Stomach (tissue), 9 donors: ENCODE results near the gene PRSS53. TPM values are rescaled to one million over a fixed set of nuclear protein-coding genes. Genes with fewer than 3 reads are reported as not detected.

Experiments
- DNase-seq, 2 donors: peaks; one replicate each; pipeline versions ENCODE4 v3.0.0 to v3.0.0-alpha.2; 2013 to 2019
- H3K27ac ChIP-seq, 5 donors: fragments of 200-600 bp in 4 of 5; sonication (generic) in 4 of 5; one replicate each; pipeline ENCODE4 v1.5.1; 2013 to 2019; ENCODE audit warnings: mild to moderate bottlenecking in 1 of 5, moderate library complexity in 1 of 5
- H3K27me3 ChIP-seq, 3 donors: fragments of 200-600 bp; sonication (generic); one replicate each; pipeline ENCODE4 v1.5.1; 2017 to 2019; ENCODE audit warnings: mixed run types in 1 of 3
- H3K36me3 ChIP-seq, 4 donors: fragments of 200-600 bp; sonication (generic); 1 replicate in 3 of 4; 2 replicates in 1 of 4; pipeline ENCODE4 v1.5.1; 2016 to 2019
- H3K4me1 ChIP-seq, 4 donors: fragments of 200-600 bp; sonication (generic); one replicate each; pipeline ENCODE4 v1.5.1; 2016 to 2019
- H3K4me3 ChIP-seq, 4 donors: fragments of 200-600 bp; sonication (generic) in 3 of 4; one replicate each; pipeline ENCODE4 v1.5.1; 2016 to 2019; ENCODE audit warnings: mild to moderate bottlenecking in 1 of 4
- H3K9me3 ChIP-seq, 4 donors: fragments of 200-600 bp; sonication (generic); one replicate each; pipeline ENCODE4 v1.5.1; 2016 to 2019
- EP300 ChIP-seq: sonication (generic); formaldehyde crosslinking; IDR thresholded peaks from one replicate; pipeline ENCODE4 v1.6.1; 2017; ENCODE audit warnings: antibody characterized with exemption
- POLR2A ChIP-seq, 4 donors: fragments of 450-650 bp; IDR thresholded peaks; one replicate each; pipeline ENCODE4 v1.6.1; 2016; ENCODE audit warnings: antibody characterized with exemption in 4 of 4, control low read depth in 2 of 4, mild to moderate bottlenecking in 1 of 4, moderate library complexity in 1 of 4
- POLR2AphosphoS5 ChIP-seq, 3 donors: sonication (generic); formaldehyde crosslinking; IDR thresholded peaks; one replicate each; pipeline ENCODE4 v1.6.1; 2016; ENCODE audit warnings: antibody characterized with exemption in 3 of 3
- WGBS, 5 donors: extraction: QIAGEN DNeasy Blood & Tissue Kit in 3 of 5; methylation state at CpG; one replicate each; pipeline versions ENCODE4 v1.1.5 to v1.1.7; 2013 to 2018; 5-methylcytosine and 5-hydroxymethylcytosine counted together
- intact Hi-C: fragments of 100-400 bp; cut with DNase I; formaldehyde crosslinking; loops from one replicate; pipeline ENCODE4 v1.15.1; 2023; ENCODE audit warnings: low total_unique reads
- polyA plus RNA-seq, 3 donors: library from polyadenylated mRNA; stranded (reverse); fragments of 200-250 nt; gene quantifications; one replicate each; pipeline ENCODE4 v1.2.3, GENCODE V29; 2013
- total RNA-seq, 5 donors: library from RNA; depleted of rRNA; stranded (reverse); fragments of >200 nt; gene quantifications; one replicate each; pipeline versions ENCODE4 v1.1.0 to v1.2.3, GENCODE V29; 2014 to 2016
- TF ChIP-seq, protein P1 (sequence below), 7 experiments: fragments of 450-650 bp in 4 of 7; fragments of 200-600 bp in 3 of 7; sonication (generic) in 3 of 7; IDR thresholded peaks; one replicate each; pipeline ENCODE4 v1.5.1; 2016 to 2019; ENCODE audit warnings: antibody characterized with exemption in 7 of 7, control low read depth in 2 of 7, mild to moderate bottlenecking in 1 of 7
- donor health status: healthy with polysubstance abuse.
- donor health status: Bipolar disorder and iron deficiency.
- donor health status: healthy.

The PRSS53 gene
- total and polyA plus RNA-seq, 8 donors = 0.46 to 5.3 (median 1.3) TPM; not detected in 1

DNA sequence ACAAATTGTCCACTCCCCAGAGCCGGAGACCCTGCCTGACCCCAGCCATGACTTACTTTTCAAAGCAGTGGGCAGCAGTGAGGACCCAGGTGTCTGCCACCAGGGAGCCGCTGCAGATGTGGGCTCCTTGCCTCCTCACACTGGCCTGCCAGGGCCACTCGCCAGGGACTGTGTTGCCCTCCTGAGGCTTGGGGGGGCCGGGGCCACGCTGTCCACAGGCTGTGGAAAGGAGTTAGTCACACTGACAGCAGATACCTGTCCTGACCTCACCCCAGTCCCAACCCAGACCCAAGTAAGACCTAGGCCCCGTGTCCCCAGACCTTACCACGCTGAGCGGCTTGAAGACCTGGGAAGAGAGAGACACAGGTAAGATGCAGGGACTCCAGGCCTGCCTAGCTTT is 1.3 kb downstream of the PRSS53 start:
- DNase-seq = no peak
- Histone ChIP-seq H3K27me3 (no peaks in the 10 kb centered on the region), H3K36me3 (peaks cover 10 to 92% (median 82%) of the 10 kb centered on the region in 4 donors), H3K4me1 (peaks cover 0 to 14% (median 7%) of the 10 kb centered on the region in 4 donors), H3K27ac (no peak overlapping the region), H3K4me3 (no peak overlapping the region), H3K9me3 (no peaks in the 10 kb centered on the region)
- 85 to 95% (median 89%) methylated on average over 7 to 8 of the region's 8 CpGs for whole genome bisulfite sequencing, 5 donors
- no peak for TF ChIP-seq POLR2A (IDR thresholded peaks at IDR 0.05)
- no peak for TF ChIP-seq EP300
- TF ChIP-seq, protein P1, sequence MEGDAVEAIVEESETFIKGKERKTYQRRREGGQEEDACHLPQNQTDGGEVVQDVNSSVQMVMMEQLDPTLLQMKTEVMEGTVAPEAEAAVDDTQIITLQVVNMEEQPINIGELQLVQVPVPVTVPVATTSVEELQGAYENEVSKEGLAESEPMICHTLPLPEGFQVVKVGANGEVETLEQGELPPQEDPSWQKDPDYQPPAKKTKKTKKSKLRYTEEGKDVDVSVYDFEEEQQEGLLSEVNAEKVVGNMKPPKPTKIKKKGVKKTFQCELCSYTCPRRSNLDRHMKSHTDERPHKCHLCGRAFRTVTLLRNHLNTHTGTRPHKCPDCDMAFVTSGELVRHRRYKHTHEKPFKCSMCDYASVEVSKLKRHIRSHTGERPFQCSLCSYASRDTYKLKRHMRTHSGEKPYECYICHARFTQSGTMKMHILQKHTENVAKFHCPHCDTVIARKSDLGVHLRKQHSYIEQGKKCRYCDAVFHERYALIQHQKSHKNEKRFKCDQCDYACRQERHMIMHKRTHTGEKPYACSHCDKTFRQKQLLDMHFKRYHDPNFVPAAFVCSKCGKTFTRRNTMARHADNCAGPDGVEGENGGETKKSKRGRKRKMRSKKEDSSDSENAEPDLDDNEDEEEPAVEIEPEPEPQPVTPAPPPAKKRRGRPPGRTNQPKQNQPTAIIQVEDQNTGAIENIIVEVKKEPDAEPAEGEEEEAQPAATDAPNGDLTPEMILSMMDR (IDR thresholded peaks at IDR 0.05) = no peak
- TF ChIP-seq POLR2AphosphoS5 (IDR thresholded peaks at IDR 0.05) = no peak
- intact Hi-C loops = no loop called here

DNA sequence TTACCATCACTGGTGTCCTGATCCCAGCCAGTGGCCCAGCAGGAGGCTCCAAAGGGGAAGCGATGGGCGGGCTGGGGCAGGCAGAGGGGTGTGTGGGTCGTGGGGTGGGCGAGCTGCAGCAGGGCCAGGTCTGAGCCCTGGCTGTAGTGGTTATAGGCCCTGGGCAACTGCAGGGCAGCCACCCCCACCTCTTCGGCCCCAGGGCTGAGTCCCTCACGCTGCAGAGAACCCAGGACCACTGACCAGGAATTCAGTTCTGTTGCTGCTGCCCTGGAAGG is 2.2 kb downstream of the PRSS53 start:
- Histone ChIP-seq H3K9me3 (no peaks in the 10 kb centered on the region), H3K4me3 (no peak overlapping the region), H3K27ac (no peak overlapping the region), H3K36me3 (peaks cover 10 to 100% (median 90%) of the 10 kb centered on the region in 4 donors), H3K4me1 (peaks cover 0 to 24% (median 14%) of the 10 kb centered on the region in 4 donors), H3K27me3 (no peaks in the 10 kb centered on the region)
- TF ChIP-seq, protein P1 (IDR thresholded peaks at IDR 0.05) = no peak
- TF ChIP-seq POLR2A (IDR thresholded peaks at IDR 0.05) = no peak
- no peak for TF ChIP-seq EP300
- no peak for TF ChIP-seq POLR2AphosphoS5 (IDR thresholded peaks at IDR 0.05)
- intact Hi-C loops = no loop called here
- no peak for DNase-seq
- 66 to 100% (median 83%) methylated on average over 2 to 6 of the region's 6 CpGs for WGBS, 5 donors

DNA sequence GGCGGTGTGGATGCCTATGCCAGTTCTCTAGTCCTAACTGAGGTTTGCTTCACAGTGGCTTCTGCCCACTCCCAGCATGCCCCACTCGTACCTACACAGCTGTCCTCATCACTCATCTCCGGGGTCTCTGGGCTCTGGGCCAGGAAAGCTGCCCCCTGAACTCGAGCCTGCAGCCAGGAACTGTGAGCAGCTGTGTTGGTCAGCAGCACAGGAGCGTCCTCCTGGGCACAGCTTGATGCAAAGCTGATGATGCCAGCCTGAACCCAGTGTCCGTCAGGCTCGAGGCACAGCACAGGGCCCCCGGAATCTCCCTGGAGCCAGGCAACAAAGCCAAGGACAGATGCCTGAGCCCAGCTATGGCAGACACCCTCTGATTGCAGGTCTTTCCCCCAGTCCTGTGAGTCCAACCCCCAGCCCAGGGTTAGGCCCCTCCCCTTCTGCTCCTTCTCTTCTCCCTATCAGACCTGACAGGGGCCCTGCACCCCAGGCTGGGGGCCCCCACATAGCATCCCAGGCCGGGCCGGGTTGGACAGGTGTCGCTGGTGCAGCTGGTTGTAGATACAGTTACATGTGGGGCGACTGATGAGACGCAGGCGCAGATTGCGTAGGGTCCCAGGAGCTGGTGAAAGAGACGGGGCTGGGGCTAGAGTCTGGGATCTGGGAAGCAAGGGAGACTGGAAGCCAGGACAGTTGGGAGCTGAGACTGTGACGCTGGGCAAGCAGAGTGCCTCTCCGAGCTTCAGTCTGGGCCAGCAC is 2.7 kb downstream of the PRSS53 start:
- DNase-seq = no peak
- peaks cover 13 to 100% (median 91%) of the 10 kb centered on the region in 4 donors for H3K36me3 ChIP-seq

DNA sequence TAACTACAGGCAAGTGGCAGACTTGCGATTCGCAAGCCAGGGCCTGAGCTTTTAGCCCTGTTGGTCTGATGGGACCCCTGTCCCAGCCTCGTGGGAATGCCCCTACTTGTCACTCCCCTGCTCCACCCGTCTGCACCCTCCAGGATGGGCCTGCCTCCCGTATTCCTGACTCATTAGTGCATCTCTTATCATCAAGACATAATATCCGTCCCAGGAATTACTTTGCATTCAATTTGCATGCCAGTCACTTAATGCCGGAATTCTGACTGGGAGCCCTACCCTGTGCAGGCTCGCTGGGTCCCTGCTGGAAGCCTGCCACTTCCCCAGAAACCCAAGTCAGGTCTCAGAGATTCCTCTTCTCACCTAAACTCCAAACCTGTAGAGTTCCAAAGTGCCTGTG is 3.3 kb downstream of the PRSS53 start:
- H3K9me3 ChIP-seq = no peaks in the 10 kb centered on the region
- no peaks in the 10 kb centered on the region for H3K27me3 ChIP-seq
- peaks cover 15 to 100% (median 91%) of the 10 kb centered on the region in 4 donors for H3K36me3 ChIP-seq
- WGBS, 5 donors = 54 to 76% (median 71%) methylated on average over 8 of the region's 8 CpGs
- H3K27ac ChIP-seq = no peak overlapping the region
- no peak for DNase-seq
- intact Hi-C loops = no loop called here
- H3K4me1 ChIP-seq = peaks cover 0 to 31% (median 22%) of the 10 kb centered on the region in 4 donors
- H3K4me3 ChIP-seq = no peak overlapping the region
- TF ChIP-seq POLR2A (IDR thresholded peaks at IDR 0.05) = no peak
- TF ChIP-seq POLR2AphosphoS5 (IDR thresholded peaks at IDR 0.05) = no peak
- no peak for TF ChIP-seq EP300
- TF ChIP-seq, protein P1 (IDR thresholded peaks at IDR 0.05) = no peak

More for the DNA sequence above, 2.7 kb downstream of the PRSS53 start:
- intact Hi-C loops = no loop called here
- WGBS, 5 donors = 83 to 87% (median 85%) methylated on average over 17 to 18 of the region's 18 CpGs
- Histone ChIP-seq H3K9me3 (no peaks in the 10 kb centered on the region), H3K27ac (no peak overlapping the region), H3K27me3 (no peaks in the 10 kb centered on the region), H3K4me1 (peaks cover 0 to 29% (median 20%) of the 10 kb centered on the region in 4 donors), H3K4me3 (no peak overlapping the region)
- TF ChIP-seq EP300 (no peak), POLR2AphosphoS5 (IDR thresholded peaks at IDR 0.05) (no peak), POLR2A (IDR thresholded peaks at IDR 0.05) (no peak)
- TF ChIP-seq, protein P1 (IDR thresholded peaks at IDR 0.05) = no peak
